Pancreas (tissue), 10 donors: ENCODE measurements around the gene HOXC5. TPM values are rescaled to one million over a fixed set of nuclear protein-coding genes. Genes with fewer than 3 reads are reported as not detected.

Experiments
- ATAC-seq, 4 donors: fragments of 200-7000 bp; cut with Tn5 transposase; one replicate each; pipeline versions ENCODE4 v1.8.0 to v1.9.1; 2020; ENCODE audit warnings: mild to moderate bottlenecking in 4 of 4, moderate library complexity in 4 of 4
- DNase-seq, 6 donors: peaks; one replicate each; pipeline ENCODE4 v3.0.0-alpha.2; 2020
- FAIRE-seq: peaks from 2 replicates; lab custom pipeline; 2012; peaks lifted over from hg19 to GRCh38; lab: Jason Lieb, UNC
- H3K27ac ChIP-seq, 4 donors: fragments of 200-600 bp; sonication (generic); 1 replicate in 3 of 4; 2 replicates in 1 of 4; pipeline versions ENCODE4 v1.5.0 to v1.8.0; 2020
- H3K27me3 ChIP-seq, 4 donors: fragments of 200-600 bp; one replicate each; pipeline ENCODE4 v1.8.0; 2021
- H3K36me3 ChIP-seq, 3 donors: fragments of 200-600 bp; sonication (generic) in 1 of 3; one replicate each; pipeline versions ENCODE4 v1.5.0 to v1.8.0; 2020 to 2021
- H3K4me1 ChIP-seq, 3 donors: fragments of 200-600 bp; one replicate each; pipeline ENCODE4 v1.8.0; 2021
- H3K4me3 ChIP-seq, 4 donors: fragments of 200-600 bp; sonication (generic) in 2 of 4; one replicate each; pipeline versions ENCODE4 v1.5.0 to v1.8.0; 2020 to 2021
- H3K9me3 ChIP-seq, 4 donors: fragments of 200-600 bp; one replicate each; pipeline ENCODE4 v1.8.0; 2021
- WGBS, 2 donors: extraction: QIAGEN DNeasy Blood & Tissue Kit; methylation state at CpG; one replicate each; pipeline ENCODE4 v1.1.7; 2013; 5-methylcytosine and 5-hydroxymethylcytosine counted together
- intact Hi-C, 3 donors: fragments of 100-400 bp; cut with DNase I; formaldehyde crosslinking; loops; one replicate each; pipeline versions ENCODE4 v1.11.1 to v1.14.2; 2022
- polyA plus RNA-seq, 2 donors: library from polyadenylated mRNA; stranded (reverse); fragments of 200-250 nt; gene quantifications; one replicate each; pipeline ENCODE4 v1.2.3, GENCODE V29; 2013
- total RNA-seq, 6 donors: library from RNA; stranded (reverse); fragmentation: NEBNext Ultra II Directional in 4 of 6; extraction: Animal tissue kit (Norgen Biotek cat#: 25700) in 4 of 6; gene quantifications; one replicate each; pipeline versions ENCODE4 v1.2.1 to v1.2.4, GENCODE V29; 2021 to 2023
- TF ChIP-seq, protein P1 (sequence below), 4 donors: fragments of 200-600 bp; sonication (generic) in 3 of 4; IDR thresholded peaks; one replicate each; pipeline versions ENCODE4 v1.5.0 to v1.8.0; 2021; ENCODE audit warnings: antibody characterized with exemption in 4 of 4
- donor health status: healthy with polysubstance abuse.
- donor health status: DM: no; HTN: no; CAD: no; lungs with moderate emphysema.
- donor health status: DM: no; HTN: no; CAD: no.
- donor health status: control.
- donor health status: control.
- donor health status: Bipolar disorder and iron deficiency.
- donor health status: DM: yes; HTN: yes; CAD: no.
- donor health status: DM: no; HTN: no; CAD: no.
- donor health status: DM: no; HTN: no; CAD: no.
- donor health status: DM: yes; HTN: yes; CAD: no.

Gene HOXC5
- total and polyA plus RNA-seq, 8 donors, result not detected

DNA sequence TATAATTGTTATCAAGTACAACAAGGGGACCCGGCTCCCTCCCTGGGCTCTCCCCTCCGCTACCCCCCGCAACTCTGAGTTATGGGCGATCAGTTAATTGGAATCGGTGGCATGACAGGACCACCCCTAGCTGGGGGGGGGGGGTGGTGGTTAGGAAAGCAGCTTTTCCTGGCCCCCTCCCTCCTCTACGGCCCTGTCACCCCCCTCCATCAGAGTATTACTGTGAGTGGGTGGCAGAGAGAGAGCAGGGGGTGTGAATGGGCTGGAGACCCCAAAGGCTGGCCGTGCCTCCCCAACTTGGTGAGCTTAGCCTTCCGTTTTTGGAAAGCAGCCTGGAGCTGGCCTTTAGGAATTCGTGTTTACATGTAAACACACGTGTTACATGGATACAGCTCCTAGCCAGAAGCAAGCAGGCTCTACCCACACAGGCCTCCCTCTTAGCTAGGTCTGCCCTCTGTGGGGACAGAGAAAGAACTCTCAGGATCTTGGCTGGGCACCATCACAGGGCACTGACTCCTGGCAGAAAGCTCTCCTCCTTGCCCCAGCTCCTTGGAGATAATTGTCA, 19.7 kb downstream of the HOXC5 start:
- intact Hi-C loops, result no loop called here
- Histone ChIP-seq H3K27me3 (peaks cover 0 to 23% (median under 1%) of the 10 kb centered on the region in 4 donors), H3K4me1 (peaks cover 0 to under 1% (median 0%) of the 10 kb centered on the region in 3 donors), H3K4me3 (no peak overlapping the region), H3K36me3 (no peaks in the 10 kb centered on the region), H3K27ac (no peak overlapping the region), H3K9me3 (no peaks in the 10 kb centered on the region)
- FAIRE-seq (no peak), DNase-seq (no peak), ATAC-seq (peak in 3 of 4 donors; percentile 21 to 35 (median 27))
- TF ChIP-seq, protein P1, sequence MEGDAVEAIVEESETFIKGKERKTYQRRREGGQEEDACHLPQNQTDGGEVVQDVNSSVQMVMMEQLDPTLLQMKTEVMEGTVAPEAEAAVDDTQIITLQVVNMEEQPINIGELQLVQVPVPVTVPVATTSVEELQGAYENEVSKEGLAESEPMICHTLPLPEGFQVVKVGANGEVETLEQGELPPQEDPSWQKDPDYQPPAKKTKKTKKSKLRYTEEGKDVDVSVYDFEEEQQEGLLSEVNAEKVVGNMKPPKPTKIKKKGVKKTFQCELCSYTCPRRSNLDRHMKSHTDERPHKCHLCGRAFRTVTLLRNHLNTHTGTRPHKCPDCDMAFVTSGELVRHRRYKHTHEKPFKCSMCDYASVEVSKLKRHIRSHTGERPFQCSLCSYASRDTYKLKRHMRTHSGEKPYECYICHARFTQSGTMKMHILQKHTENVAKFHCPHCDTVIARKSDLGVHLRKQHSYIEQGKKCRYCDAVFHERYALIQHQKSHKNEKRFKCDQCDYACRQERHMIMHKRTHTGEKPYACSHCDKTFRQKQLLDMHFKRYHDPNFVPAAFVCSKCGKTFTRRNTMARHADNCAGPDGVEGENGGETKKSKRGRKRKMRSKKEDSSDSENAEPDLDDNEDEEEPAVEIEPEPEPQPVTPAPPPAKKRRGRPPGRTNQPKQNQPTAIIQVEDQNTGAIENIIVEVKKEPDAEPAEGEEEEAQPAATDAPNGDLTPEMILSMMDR (IDR thresholded peaks at IDR 0.05), result no peak
- 15 to 29% methylated on average over 9 to 10 of the region's 10 CpGs for WGBS, 2 donors

DNA sequence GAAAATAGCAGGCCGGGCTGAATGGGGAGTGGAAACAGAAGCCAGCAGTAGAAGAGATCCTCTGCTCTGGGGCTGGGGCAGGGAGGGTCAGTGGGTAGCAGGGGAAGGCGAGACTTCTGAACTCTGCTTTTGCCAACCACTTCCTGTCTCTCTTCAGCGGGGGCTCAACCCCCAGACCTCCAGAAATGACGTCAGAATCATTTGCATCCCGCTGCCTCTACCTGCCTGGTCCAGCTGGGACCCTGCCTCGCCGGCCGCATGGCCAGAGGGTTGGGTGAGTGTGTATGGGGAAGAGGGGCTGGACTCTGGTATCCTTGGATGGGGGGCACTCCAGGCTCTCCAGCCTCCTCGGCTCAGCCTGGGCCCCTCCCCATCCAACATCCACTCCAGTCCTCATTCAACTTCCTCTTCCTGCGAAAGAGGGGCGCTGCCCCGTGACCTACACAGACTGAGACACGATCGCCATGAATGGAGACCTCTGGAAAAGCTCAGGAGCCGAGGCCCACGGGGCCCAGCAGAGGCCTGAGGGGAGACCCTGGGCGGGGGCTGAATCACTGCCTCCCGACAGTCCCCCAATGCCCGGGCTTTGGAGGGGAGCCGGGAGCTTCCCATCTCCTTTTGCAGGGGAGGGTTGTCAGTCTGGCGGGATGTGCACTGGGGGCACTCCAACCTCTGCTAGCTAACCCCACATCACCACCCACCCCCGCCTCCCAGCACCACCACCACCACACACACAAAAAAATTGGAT, 20.3 kb downstream of the HOXC5 start:
- Histone ChIP-seq H3K4me1 (no peaks in the 10 kb centered on the region), H3K9me3 (no peaks in the 10 kb centered on the region), H3K27ac (no peak overlapping the region), H3K4me3 (peak overlapping the region; percentile 5 to 38 (median 16)), H3K27me3 (peaks cover 0 to 21% (median 0%) of the 10 kb centered on the region in 4 donors), H3K36me3 (no peaks in the 10 kb centered on the region)
- WGBS, 2 donors, result 4 to 8% methylated on average over 15 to 22 of the region's 22 CpGs
- DNase-seq (no peak), ATAC-seq (peak in 3 of 4 donors; percentile 25 to 54 (median 53)), FAIRE-seq (no peak)
- TF ChIP-seq, protein P1 (IDR thresholded peaks at IDR 0.05), result no peak
- intact Hi-C loops, result no loop called here

DNA sequence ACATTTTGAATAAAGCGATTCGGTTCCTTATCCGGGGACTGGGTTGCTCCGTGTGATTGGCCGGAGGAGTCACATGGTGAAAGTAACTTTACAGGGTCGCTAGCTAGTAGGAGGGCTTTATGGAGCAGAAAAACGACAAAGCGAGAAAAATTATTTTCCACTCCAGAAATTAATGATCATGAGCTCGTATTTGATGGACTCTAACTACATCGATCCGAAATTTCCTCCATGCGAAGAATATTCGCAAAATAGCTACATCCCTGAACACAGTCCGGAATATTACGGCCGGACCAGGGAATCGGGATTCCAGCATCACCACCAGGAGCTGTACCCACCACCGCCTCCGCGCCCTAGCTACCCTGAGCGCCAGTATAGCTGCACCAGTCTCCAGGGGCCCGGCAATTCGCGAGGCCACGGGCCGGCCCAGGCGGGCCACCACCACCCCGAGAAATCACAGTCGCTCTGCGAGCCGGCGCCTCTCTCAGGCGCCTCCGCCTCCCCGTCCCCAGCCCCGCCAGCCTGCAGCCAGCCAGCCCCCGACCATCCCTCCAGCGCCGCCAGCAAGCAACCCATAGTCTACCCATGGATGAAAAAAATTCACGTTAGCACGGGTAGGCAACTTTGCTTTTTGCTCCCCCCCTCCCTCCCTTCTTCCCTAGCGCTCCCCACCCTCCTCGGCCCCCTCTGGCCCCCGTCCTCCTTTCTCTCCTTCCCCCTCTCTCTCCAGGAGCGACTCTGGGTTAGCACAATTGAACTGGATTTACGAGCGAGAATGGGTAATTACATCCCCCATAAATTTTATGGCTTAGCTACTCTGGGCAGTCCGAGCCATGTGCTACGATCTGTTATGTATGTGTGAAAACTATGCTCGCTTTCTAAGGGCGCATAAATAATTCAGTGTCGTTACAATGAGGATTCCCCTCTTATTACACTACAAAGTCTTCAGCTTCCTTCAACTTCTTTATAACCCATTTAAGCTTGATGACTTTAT, 21.2 kb downstream of the HOXC5 start, which contains the start of gene HOXC4:
Gene HOXC4 (plus strand): TSS at position 85 of the 991 bp plus-strand sequence. CDS start 88 bp downstream, at position 173.
- WGBS, 2 donors, result 6 to 7% methylated on average over 51 to 52 of the region's 52 CpGs
- TF ChIP-seq, protein P1 (IDR thresholded peaks at IDR 0.05), result no peak
- Histone ChIP-seq H3K4me1 (no peaks in the 10 kb centered on the region), H3K27me3 (peaks cover 0 to 21% (median 0%) of the 10 kb centered on the region in 4 donors), H3K9me3 (no peaks in the 10 kb centered on the region), H3K27ac (no peak within 1 kb of the TSS), H3K36me3 (no peaks in the 10 kb centered on the region), H3K4me3 (peak within 1 kb of the TSS; percentile 5 to 38 (median 16))
- FAIRE-seq, result no peak
- ATAC-seq, result peak in 3 of 4 donors; percentile 59 to 81 (median 73)
- intact Hi-C loops, result no loop called here
- DNase-seq, result no peak

DNA sequence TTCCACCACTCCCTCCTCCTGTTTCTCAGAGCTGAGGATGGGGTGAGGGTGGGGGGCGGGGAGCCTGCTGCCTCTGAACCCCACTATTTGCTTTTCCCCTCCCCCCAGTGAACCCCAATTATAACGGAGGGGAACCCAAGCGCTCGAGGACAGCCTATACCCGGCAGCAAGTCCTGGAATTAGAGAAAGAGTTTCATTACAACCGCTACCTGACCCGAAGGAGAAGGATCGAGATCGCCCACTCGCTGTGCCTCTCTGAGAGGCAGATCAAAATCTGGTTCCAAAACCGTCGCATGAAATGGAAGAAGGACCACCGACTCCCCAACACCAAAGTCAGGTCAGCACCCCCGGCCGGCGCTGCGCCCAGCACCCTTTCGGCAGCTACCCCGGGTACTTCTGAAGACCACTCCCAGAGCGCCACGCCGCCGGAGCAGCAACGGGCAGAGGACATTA, 21.9 kb downstream of the HOXC5 start:
- Histone ChIP-seq H3K27me3 (peaks cover 0 to 20% (median 0%) of the 10 kb centered on the region in 4 donors), H3K36me3 (no peaks in the 10 kb centered on the region), H3K9me3 (no peaks in the 10 kb centered on the region), H3K4me1 (no peaks in the 10 kb centered on the region), H3K4me3 (peak overlapping the region in 1 of 4 donors; percentile 38), H3K27ac (no peak overlapping the region)
- ATAC-seq (no peak), DNase-seq (no peak), FAIRE-seq (no peak)
- TF ChIP-seq, protein P1 (IDR thresholded peaks at IDR 0.05), result no peak
- intact Hi-C loops, result no loop called here
- WGBS, 2 donors, result 26 to 28% methylated on average over 24 of the region's 24 CpGs
